CD4-positive, alpha-beta T cell (primary cell): ENCODE results near the gene ZMYM2. TPM values are rescaled to one million over a fixed set of nuclear protein-coding genes. Genes with fewer than 3 reads are reported as not detected.

Source experiments
- ATAC-seq: fragments of 200-7000 bp; cut with Tn5 transposase; one replicate; pipeline ENCODE4 v1.10.0; 2022; ENCODE audit warnings: mild to moderate bottlenecking; ENCODE audit not compliant: poor library complexity
- CTCF ChIA-PET: fragments of 350-600 bp; sonication (Branson Sonifier 250); formaldehyde crosslinking; loops from one replicate; lab custom pipeline; 2021; ENCODE audit warnings: antibody characterized with exemption, inconsistent platforms; lab: Charles Lee
- POLR2A ChIA-PET: fragments of 350-600 bp; sonication (Branson Sonifier 250); formaldehyde crosslinking; loops from one replicate; lab custom pipeline; 2021; ENCODE audit warnings: antibody characterized with exemption, inconsistent platforms; lab: Charles Lee
- DNase-seq, 14 experiments: peaks; one replicate each; pipeline ENCODE4 v3.0.0-alpha.2; 2013 to 2020; ENCODE audit warnings: mixed read lengths in 2 of 14
- H3K27ac ChIP-seq, 2 donors: one replicate each; pipeline versions ENCODE4 v1.5.1 to v1.7.0; 2013; ENCODE audit warnings: low read length in 2 of 2, low read depth in 1 of 2, mild to moderate bottlenecking in 1 of 2
- H3K27me3 ChIP-seq, 2 experiments: 1 replicate in 1 of 2; 2 replicates in 1 of 2; pipeline versions ENCODE4 v1.6.1 to v1.7.0; 2013; ENCODE audit warnings: low read length in 2 of 2, control low read depth in 1 of 2, mild to moderate bottlenecking in 1 of 2, moderate library complexity in 1 of 2; ENCODE audit not compliant: insufficient read depth in 2 of 2, control insufficient read depth in 1 of 2
- H3K36me3 ChIP-seq: one replicate; pipeline ENCODE4 v1.6.1; 2013; ENCODE audit warnings: low read length, control low read depth; ENCODE audit not compliant: insufficient read depth
- H3K4me1 ChIP-seq: one replicate; pipeline ENCODE4 v1.6.1; 2013; ENCODE audit warnings: low read length, control low read depth; ENCODE audit not compliant: insufficient read depth
- H3K4me3 ChIP-seq: one replicate; pipeline ENCODE4 v1.5.1; 2013; ENCODE audit warnings: mild to moderate bottlenecking, low read length, moderate library complexity
- H3K9me3 ChIP-seq, 2 experiments: 1 replicate in 1 of 2; 2 replicates in 1 of 2; pipeline versions ENCODE4 v1.6.1 to v1.7.0; 2013; ENCODE audit warnings: low read length in 2 of 2, mild to moderate bottlenecking in 2 of 2, control low read depth in 1 of 2, moderate library complexity in 1 of 2; ENCODE audit not compliant: control insufficient read depth in 1 of 2, insufficient read depth in 1 of 2
- H3K27ac Mint-ChIP-seq: one replicate; pipeline ENCODE4 v1.8.0; 2020; ENCODE audit warnings: mixed read lengths
- H3K27me3 Mint-ChIP-seq: one replicate; pipeline ENCODE4 v1.8.0; 2021; ENCODE audit warnings: mixed read lengths
- H3K36me3 Mint-ChIP-seq: one replicate; pipeline ENCODE4 v1.8.0; 2021; ENCODE audit warnings: low read depth, mixed read lengths
- H3K4me1 Mint-ChIP-seq: one replicate; pipeline ENCODE4 v1.8.0; 2021; ENCODE audit warnings: low read depth, mixed read lengths
- H3K4me3 Mint-ChIP-seq: one replicate; pipeline ENCODE4 v1.8.0; 2020; ENCODE audit warnings: mild to moderate bottlenecking, mixed read lengths
- H3K9me3 Mint-ChIP-seq: one replicate; pipeline ENCODE4 v1.8.0; 2020; ENCODE audit warnings: mixed read lengths
- intact Hi-C, 2 experiments: fragments of 100-400 bp; cut with DNase I in 1 of 2; cut with micrococcal nuclease in 1 of 2; formaldehyde crosslinking; loops; one replicate each; pipeline versions ENCODE4 v1.15.1 to v1.9.0; 2023 to 2025; cut with DNase I, micrococcal nuclease
- total RNA-seq, 174 experiments: library from RNA in 2 of 174; stranded (reverse) in 2 of 174; gene quantifications; one replicate each; pipeline ENCODE4 v1.2.3 and lab custom pipeline; 2021 to 2026
- TF ChIP-seq, protein P1 (sequence below): fragments of 200-600 bp; IDR thresholded peaks from one replicate; pipeline ENCODE4 v1.8.0; 2022; ENCODE audit warnings: antibody characterized with exemption, mild to moderate bottlenecking

ZMYM2 gene
- total RNA-seq, 2 experiments from 2014 or later: 106 to 110 TPM

DNA sequence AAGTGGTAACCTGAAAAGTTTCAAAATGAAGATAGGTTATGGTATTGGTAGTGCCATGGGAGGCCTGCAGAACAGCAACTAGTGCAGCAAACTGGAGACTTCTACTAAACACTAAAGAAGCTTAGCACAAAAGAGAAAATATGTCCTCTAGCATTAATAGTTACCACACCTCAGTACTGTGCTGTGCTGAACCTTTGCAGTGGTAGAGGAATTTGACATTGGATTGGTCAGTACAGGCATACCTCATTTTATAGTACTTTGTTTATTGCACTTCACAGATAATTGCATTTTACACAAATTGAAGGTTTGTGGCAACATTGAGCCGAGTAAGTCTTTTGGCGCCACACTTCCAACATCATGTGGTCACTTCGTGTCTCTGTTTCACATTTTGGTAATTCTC is 40.4 kb downstream of the ZMYM2 start:
- Mint-ChIP-seq H3K9me3 (no peaks in the 10 kb centered on the region), H3K36me3 (peaks cover 81% of the 10 kb centered on the region), H3K27me3 (no peaks in the 10 kb centered on the region), H3K4me3 (no peak overlapping the region), H3K27ac (peak overlapping the region; percentile 19), H3K4me1 (peaks cover 69% of the 10 kb centered on the region)
- Histone ChIP-seq H3K4me1 (peaks cover 6% of the 10 kb centered on the region), H3K27me3 (no peaks in the 10 kb centered on the region), H3K27ac (no peak overlapping the region), H3K4me3 (no peak overlapping the region), H3K9me3 (no peaks in the 10 kb centered on the region), H3K36me3 (peaks cover 61% of the 10 kb centered on the region)
- ATAC-seq (no peak), DNase-seq (no peak)
- intact Hi-C loops: no loop called here
- CTCF ChIA-PET: interaction anchor here (1.8 kb wide), 1 partner anchor 39 kb away, joined by 6 read pairs; no protein-coding TSS in a partner anchor
- POLR2A ChIA-PET: no interaction called here
- TF ChIP-seq, protein P1, sequence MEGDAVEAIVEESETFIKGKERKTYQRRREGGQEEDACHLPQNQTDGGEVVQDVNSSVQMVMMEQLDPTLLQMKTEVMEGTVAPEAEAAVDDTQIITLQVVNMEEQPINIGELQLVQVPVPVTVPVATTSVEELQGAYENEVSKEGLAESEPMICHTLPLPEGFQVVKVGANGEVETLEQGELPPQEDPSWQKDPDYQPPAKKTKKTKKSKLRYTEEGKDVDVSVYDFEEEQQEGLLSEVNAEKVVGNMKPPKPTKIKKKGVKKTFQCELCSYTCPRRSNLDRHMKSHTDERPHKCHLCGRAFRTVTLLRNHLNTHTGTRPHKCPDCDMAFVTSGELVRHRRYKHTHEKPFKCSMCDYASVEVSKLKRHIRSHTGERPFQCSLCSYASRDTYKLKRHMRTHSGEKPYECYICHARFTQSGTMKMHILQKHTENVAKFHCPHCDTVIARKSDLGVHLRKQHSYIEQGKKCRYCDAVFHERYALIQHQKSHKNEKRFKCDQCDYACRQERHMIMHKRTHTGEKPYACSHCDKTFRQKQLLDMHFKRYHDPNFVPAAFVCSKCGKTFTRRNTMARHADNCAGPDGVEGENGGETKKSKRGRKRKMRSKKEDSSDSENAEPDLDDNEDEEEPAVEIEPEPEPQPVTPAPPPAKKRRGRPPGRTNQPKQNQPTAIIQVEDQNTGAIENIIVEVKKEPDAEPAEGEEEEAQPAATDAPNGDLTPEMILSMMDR: no peak

DNA sequence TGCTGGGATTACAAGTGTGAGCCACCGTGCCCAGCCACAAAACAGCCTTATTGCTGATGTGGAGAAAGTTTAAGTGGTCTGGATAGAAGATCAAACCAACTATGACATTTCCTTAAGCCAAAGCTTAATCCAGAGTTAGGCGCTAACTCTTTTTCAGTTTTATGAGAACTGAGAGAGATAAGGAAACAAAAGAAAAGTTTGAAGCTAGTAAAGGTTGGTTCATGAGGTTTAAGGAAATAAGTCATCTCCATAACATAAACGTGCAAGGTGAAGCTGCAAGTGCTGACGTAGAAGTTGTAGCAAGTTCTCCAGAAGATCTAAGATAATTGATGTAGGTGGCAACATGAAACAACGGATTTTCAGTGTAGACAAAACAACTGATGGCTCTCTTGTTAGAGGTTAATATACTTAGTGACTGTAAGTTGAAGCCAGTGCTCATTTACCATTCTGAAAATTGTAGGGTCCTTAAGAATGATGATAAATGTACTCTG is 41.6 kb downstream of the ZMYM2 start:
- POLR2A ChIA-PET: no interaction called here
- CTCF ChIA-PET: no interaction called here
- no peaks in the 10 kb centered on the region for H3K9me3 Mint-ChIP-seq
- TF ChIP-seq, protein P1: no peak
- no peaks in the 10 kb centered on the region for H3K27me3 Mint-ChIP-seq
- Histone ChIP-seq H3K4me3 (no peak overlapping the region), H3K36me3 (peaks cover 58% of the 10 kb centered on the region), H3K4me1 (peaks cover 6% of the 10 kb centered on the region), H3K9me3 (no peaks in the 10 kb centered on the region), H3K27ac (no peak overlapping the region), H3K27me3 (no peaks in the 10 kb centered on the region)
- H3K36me3 Mint-ChIP-seq: peaks cover 89% of the 10 kb centered on the region
- intact Hi-C loops: no loop called here
- no peak for DNase-seq
- peaks cover 69% of the 10 kb centered on the region for H3K4me1 Mint-ChIP-seq
- H3K27ac Mint-ChIP-seq: peak overlapping the region; percentile 64
- ATAC-seq: peak; percentile 61
- H3K4me3 Mint-ChIP-seq: no peak overlapping the region

- Histone ChIP-seq H3K4me1 (peaks cover 4% of the 10 kb centered on the region), H3K4me3 (no peak overlapping the region), H3K9me3 (no peaks in the 10 kb centered on the region), H3K27me3 (no peaks in the 10 kb centered on the region), H3K36me3 (peaks cover 59% of the 10 kb centered on the region), H3K27ac (no peak overlapping the region)
- peak overlapping the region; percentile 64 for H3K27ac Mint-ChIP-seq
- DNase-seq (no peak), ATAC-seq (no peak)
- TF ChIP-seq, protein P1: no peak
- H3K36me3 Mint-ChIP-seq: peaks cover 90% of the 10 kb centered on the region
- ChIA-PET CTCF (interaction anchor here (0.6 to 0.8 kb wide), 3 partner anchors 42 to 196 kb away, joined by 3 to 5 read pairs (median 4); no protein-coding TSS in a partner anchor), POLR2A (interaction anchor here (1.2 kb wide), 1 partner anchor 44 kb away, joined by 3 read pairs; no protein-coding TSS in a partner anchor)
- H3K9me3 Mint-ChIP-seq: no peaks in the 10 kb centered on the region
- H3K4me3 Mint-ChIP-seq: no peak overlapping the region
- H3K27me3 Mint-ChIP-seq: no peaks in the 10 kb centered on the region
- intact Hi-C loops: no loop called here
- peaks cover 61% of the 10 kb centered on the region for H3K4me1 Mint-ChIP-seq
Observed at GRCh38 chr13:20001366-20002190, 43.1 kb downstream of the ZMYM2 start.
